Sigmoid colon (tissue), 7 donors: ENCODE data around the gene PRTFDC1. TPM values are rescaled to one million over a fixed set of nuclear protein-coding genes. Genes with fewer than 3 reads are reported as not detected.
"Not testable (repeated sequence)": the region's sequence is repeated elsewhere in the genome, so short reads cannot be mapped to it uniquely, and the experiment has no call there.

Experiments
- DNase-seq: peaks from one replicate; pipeline ENCODE4 v3.0.0-alpha.2; 2019
- H3K27ac ChIP-seq, 4 donors: fragments of 200-600 bp; sonication (generic); one replicate each; pipeline ENCODE4 v1.5.1; 2016 to 2019; ENCODE audit warnings: mild to moderate bottlenecking in 1 of 4
- H3K27me3 ChIP-seq, 3 donors: fragments of 200-600 bp; sonication (generic); one replicate each; pipeline ENCODE4 v1.5.1; 2019; ENCODE audit warnings: mild to moderate bottlenecking in 1 of 3
- H3K36me3 ChIP-seq, 4 donors: fragments of 200-600 bp; sonication (generic); one replicate each; pipeline ENCODE4 v1.5.1; 2016 to 2019
- H3K4me1 ChIP-seq, 4 donors: fragments of 200-600 bp; sonication (generic); one replicate each; pipeline ENCODE4 v1.5.1; 2017 to 2019
- H3K4me3 ChIP-seq, 4 donors: fragments of 200-600 bp; sonication (generic); one replicate each; pipeline ENCODE4 v1.5.1; 2017 to 2019; ENCODE audit warnings: mild to moderate bottlenecking in 2 of 4, moderate library complexity in 1 of 4
- H3K9me3 ChIP-seq, 4 donors: fragments of 200-600 bp in 3 of 4; sonication (generic) in 3 of 4; one replicate each; pipeline versions ENCODE4 v1.5.1 to v1.6.1; 2013 to 2019
- EP300 ChIP-seq, 4 donors: sonication (generic); formaldehyde crosslinking; IDR thresholded peaks; one replicate each; pipeline ENCODE4 v1.6.1; 2017; ENCODE audit warnings: antibody characterized with exemption in 4 of 4
- POLR2A ChIP-seq, 2 donors: fragments of 450-650 bp; IDR thresholded peaks; one replicate each; pipeline ENCODE4 v1.6.1; 2016; ENCODE audit warnings: antibody characterized with exemption in 2 of 2, mild to moderate bottlenecking in 2 of 2, moderate library complexity in 2 of 2
- POLR2AphosphoS5 ChIP-seq, 4 donors: sonication (generic); formaldehyde crosslinking; IDR thresholded peaks; one replicate each; pipeline ENCODE4 v1.6.1; 2017; ENCODE audit warnings: antibody characterized with exemption in 4 of 4
- WGBS, 2 donors: extraction: QIAGEN DNeasy Blood & Tissue Kit; methylation state at CpG; one replicate each; pipeline ENCODE4 v1.1.7; 2013; 5-methylcytosine and 5-hydroxymethylcytosine counted together
- intact Hi-C: fragments of 100-400 bp; cut with DNase I; formaldehyde crosslinking; loops from one replicate; pipeline ENCODE4 v1.15.1; 2023
- polyA plus RNA-seq, 3 donors: library from polyadenylated mRNA; stranded (reverse); fragments of 200-250 nt; gene quantifications; one replicate each; pipeline ENCODE4 v1.2.3, GENCODE V29; 2013
- total RNA-seq, 4 donors: library from RNA; depleted of rRNA; stranded (reverse); fragments of >200 nt; gene quantifications; one replicate each; pipeline ENCODE4 v1.1.0, GENCODE V29; 2016
- TF ChIP-seq, protein P1 (sequence below), 4 experiments: fragments of 450-650 bp in 3 of 4; fragments of 200-600 bp in 1 of 4; IDR thresholded peaks; one replicate each; pipeline ENCODE4 v1.5.1; 2016 to 2019; ENCODE audit warnings: antibody characterized with exemption in 4 of 4, mild to moderate bottlenecking in 3 of 4, moderate library complexity in 2 of 4
- donor health status: healthy with polysubstance abuse.
- donor health status: Bipolar disorder and iron deficiency.
- donor health status: healthy.

The PRTFDC1 gene
- total and polyA plus RNA-seq, 7 donors: 6.0 to 17.2 (median 9.6) TPM

DNA sequence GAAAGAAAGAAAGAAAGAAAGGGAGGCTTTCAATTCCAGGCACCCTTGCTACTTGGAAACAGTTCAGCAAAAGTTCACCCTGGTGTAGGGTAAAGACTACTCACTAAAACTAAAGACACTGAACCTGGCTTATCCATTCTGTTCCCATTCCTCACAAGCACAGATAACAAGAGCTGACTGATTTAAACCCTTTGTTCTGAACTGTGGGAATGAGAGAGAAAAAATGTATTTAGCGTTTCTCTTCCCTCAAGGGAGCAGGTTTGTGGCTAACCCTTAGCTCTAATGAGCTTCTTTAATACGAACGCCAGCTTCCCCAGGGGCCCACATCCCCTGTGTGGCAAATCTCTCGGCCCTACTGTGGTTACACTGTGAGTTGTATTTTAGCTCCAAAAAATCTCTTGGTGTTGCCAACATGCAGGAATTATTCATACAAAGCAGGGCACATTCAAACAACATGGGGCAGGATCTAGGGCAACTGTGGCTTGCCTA, 23.3 kb downstream of the PRTFDC1 start:
- no peak for DNase-seq
- Histone ChIP-seq H3K36me3 (no peaks in the 10 kb centered on the region), H3K27ac (no peak overlapping the region), H3K4me3 (no peak overlapping the region), H3K9me3 (peaks cover 0 to 4% (median 0%) of the 10 kb centered on the region in 4 donors), H3K27me3 (no peaks in the 10 kb centered on the region), H3K4me1 (no peaks in the 10 kb centered on the region)
- TF ChIP-seq, protein P1, sequence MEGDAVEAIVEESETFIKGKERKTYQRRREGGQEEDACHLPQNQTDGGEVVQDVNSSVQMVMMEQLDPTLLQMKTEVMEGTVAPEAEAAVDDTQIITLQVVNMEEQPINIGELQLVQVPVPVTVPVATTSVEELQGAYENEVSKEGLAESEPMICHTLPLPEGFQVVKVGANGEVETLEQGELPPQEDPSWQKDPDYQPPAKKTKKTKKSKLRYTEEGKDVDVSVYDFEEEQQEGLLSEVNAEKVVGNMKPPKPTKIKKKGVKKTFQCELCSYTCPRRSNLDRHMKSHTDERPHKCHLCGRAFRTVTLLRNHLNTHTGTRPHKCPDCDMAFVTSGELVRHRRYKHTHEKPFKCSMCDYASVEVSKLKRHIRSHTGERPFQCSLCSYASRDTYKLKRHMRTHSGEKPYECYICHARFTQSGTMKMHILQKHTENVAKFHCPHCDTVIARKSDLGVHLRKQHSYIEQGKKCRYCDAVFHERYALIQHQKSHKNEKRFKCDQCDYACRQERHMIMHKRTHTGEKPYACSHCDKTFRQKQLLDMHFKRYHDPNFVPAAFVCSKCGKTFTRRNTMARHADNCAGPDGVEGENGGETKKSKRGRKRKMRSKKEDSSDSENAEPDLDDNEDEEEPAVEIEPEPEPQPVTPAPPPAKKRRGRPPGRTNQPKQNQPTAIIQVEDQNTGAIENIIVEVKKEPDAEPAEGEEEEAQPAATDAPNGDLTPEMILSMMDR (IDR thresholded peaks at IDR 0.05): no peak
- TF ChIP-seq POLR2A (IDR thresholded peaks at IDR 0.05): no peak
- TF ChIP-seq EP300 (IDR thresholded peaks at IDR 0.05): no peak
- TF ChIP-seq POLR2AphosphoS5 (IDR thresholded peaks at IDR 0.05): no peak
- intact Hi-C loops: no loop called here
- 60 to 91% methylated on average over 4 of the region's 4 CpGs for WGBS, 2 donors

DNA sequence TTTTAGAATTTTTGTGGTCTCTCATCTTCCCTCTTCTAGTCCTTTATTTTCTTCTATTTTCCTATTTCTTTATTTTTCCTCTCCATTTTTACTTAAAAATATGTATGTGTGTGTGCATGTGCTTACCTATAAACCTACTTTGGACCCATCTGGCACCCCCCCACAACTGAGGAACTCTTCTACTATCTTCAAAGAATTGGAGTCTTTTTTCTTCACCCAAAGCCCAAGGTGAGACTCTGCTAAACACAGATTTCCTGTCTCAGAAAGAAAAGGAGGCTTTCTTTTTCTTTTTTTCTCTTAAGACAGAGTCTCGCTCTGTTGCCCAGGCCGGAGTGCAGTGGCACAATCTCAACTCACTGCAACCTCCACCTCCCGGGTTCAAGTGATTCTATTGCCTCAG, 24.2 kb downstream of the PRTFDC1 start:
- Histone ChIP-seq H3K27me3 (no peaks in the 10 kb centered on the region), H3K9me3 (peaks cover 0 to 4% (median 0%) of the 10 kb centered on the region in 4 donors), H3K36me3 (no peaks in the 10 kb centered on the region), H3K27ac (no peak overlapping the region), H3K4me1 (no peaks in the 10 kb centered on the region), H3K4me3 (no peak overlapping the region)
- no peak for TF ChIP-seq POLR2A (IDR thresholded peaks at IDR 0.05)
- TF ChIP-seq EP300 (IDR thresholded peaks at IDR 0.05): no peak
- no peak for TF ChIP-seq POLR2AphosphoS5 (IDR thresholded peaks at IDR 0.05)
- TF ChIP-seq, protein P1 (IDR thresholded peaks at IDR 0.05): no peak
- intact Hi-C loops: no loop called here
- DNase-seq: no peak
- WGBS, 2 donors: 69 to 96% methylated on average over 3 of the region's 3 CpGs

DNA sequence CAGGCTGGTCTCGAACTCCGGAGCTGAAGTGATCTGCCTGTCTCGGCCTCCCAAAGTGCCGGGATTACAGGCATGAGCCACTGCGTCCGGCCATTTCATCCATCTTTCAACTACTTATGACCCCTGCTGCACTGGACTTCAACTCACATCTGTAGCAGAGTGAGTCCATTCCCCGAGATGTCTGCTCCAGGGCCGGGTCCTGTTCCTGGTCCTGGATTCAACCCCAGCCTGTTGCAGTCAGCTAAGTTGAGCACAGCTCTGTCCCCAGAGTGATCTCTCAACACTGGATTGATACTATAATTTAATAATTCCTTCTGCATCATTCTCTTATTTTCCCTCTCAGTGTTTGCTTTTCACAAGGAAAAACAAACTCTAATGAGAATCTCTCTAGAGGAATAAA, 25.8 kb downstream of the PRTFDC1 start:
- TF ChIP-seq, protein P1 (IDR thresholded peaks at IDR 0.05): no peak
- TF ChIP-seq POLR2A (IDR thresholded peaks at IDR 0.05): no peak
- TF ChIP-seq POLR2AphosphoS5 (IDR thresholded peaks at IDR 0.05): no peak
- no peak for TF ChIP-seq EP300 (IDR thresholded peaks at IDR 0.05)
- H3K27me3 ChIP-seq: no peaks in the 10 kb centered on the region
- H3K4me1 ChIP-seq: no peaks in the 10 kb centered on the region
- no peak overlapping the region for H3K27ac ChIP-seq
- no peak for DNase-seq
- peaks cover 0 to 4% (median 0%) of the 10 kb centered on the region in 4 donors for H3K9me3 ChIP-seq
- intact Hi-C loops: no loop called here
- no peaks in the 10 kb centered on the region for H3K36me3 ChIP-seq
- WGBS, 2 donors: 91 to 97% methylated on average over 8 of the region's 8 CpGs
- no peak overlapping the region for H3K4me3 ChIP-seq

- no peak overlapping the region for H3K4me3 ChIP-seq
- H3K9me3 ChIP-seq: peaks cover 0 to 4% (median 0%) of the 10 kb centered on the region in 4 donors
- H3K27me3 ChIP-seq: no peaks in the 10 kb centered on the region
- no peak for DNase-seq
- no peak overlapping the region for H3K27ac ChIP-seq
- 96% methylated on average over 4 of the region's 4 CpGs for WGBS, 2 donors
- intact Hi-C loops: no loop called here
- TF ChIP-seq EP300 (IDR thresholded peaks at IDR 0.05) (no peak), POLR2A (IDR thresholded peaks at IDR 0.05) (no peak)
- H3K4me1 ChIP-seq: peaks cover 0 to 3% (median 0%) of the 10 kb centered on the region in 4 donors
- no peaks in the 10 kb centered on the region for H3K36me3 ChIP-seq
Measured at GRCh38 chr10:24925799-24926198, 26.6 kb downstream of the PRTFDC1 start.

- H3K36me3 ChIP-seq, DNase-seq, H3K4me3 ChIP-seq, H3K27me3 ChIP-seq, H3K4me1 ChIP-seq, H3K9me3 ChIP-seq, intact Hi-C loops, H3K27ac ChIP-seq: not testable (repeated sequence)
Measured at GRCh38 chr10:24924483-24924882, 27.9 kb downstream of the PRTFDC1 start.

DNA sequence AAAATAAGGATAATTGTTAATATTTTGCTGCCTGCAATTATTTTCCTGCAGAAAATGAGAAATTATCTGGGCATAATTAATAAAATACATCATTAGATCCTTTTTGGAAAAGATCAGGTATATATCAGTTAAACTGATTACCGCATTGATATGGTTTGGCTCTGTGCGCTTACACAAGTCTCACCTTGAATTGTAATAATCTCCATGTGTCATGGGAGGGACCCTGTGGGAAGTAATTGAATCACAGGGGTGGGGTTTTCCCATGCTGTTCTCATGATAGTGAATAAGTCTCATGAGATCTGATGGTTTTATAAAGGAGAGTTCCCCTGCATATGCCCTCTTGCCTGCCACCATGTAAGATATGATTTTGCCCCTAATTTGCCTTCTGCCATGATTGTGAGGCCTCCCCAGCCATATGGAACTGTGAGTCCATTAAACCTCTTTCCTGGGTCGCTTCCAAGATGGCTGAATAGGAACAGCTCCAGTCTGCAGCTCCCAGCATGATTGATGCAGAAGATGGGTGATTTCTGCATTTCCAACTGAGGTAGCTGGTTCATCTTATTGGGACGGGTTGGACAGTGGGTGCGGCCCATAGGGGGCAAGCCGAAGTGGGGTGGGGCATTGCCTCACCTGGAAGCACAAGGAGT, 30.1 kb downstream of the PRTFDC1 start:
- DNase-seq, H3K36me3 ChIP-seq, H3K4me3 ChIP-seq, H3K27me3 ChIP-seq, intact Hi-C loops, H3K9me3 ChIP-seq, H3K4me1 ChIP-seq, H3K27ac ChIP-seq: not testable (repeated sequence)
- WGBS, 2 donors: 81 to 94% methylated on average over 6 of the region's 6 CpGs
